Measurements from ENCODE around the gene RHOT2. TPM values are rescaled to one million over a fixed set of nuclear protein-coding genes. Genes with fewer than 3 reads are reported as not detected.

RHOT2 gene
- total and polyA plus RNA-seq, 2 of the 8 experiments (the other 6 are each of a cell fraction or from before 2014, with no cell fraction given), result 149 to 194 TPM

GRCh38 chr16:680967-681745 lies 13.2 kb downstream of the RHOT2 start (continued):
- TF ChIP-seq CHD7 (IDR thresholded peaks at IDR 0.05; ENCODE audit: insufficient replicate concordance, low read length) (no peak), KDM5A (IDR thresholded peaks at IDR 0.05; ENCODE audit: low read length) (no peak), GABPA (IDR thresholded peaks at IDR 0.05; ENCODE audit: borderline replicate concordance, insufficient read depth, low read length) (peak; percentile 46; the same call in 1 of the 2 replicates), TAF7 (optimal IDR thresholded peaks at IDR 0.05; ENCODE audit: borderline replicate concordance, low read depth, low read length) (peak; percentile 15), EGR1 (IDR thresholded peaks at IDR 0.05; ENCODE audit: borderline replicate concordance, low read depth, low read length) (no peak), PHF8 (conservative IDR thresholded peaks at IDR 0.05; ENCODE audit: low read depth, low read length) (no peak), EZH2 (IDR thresholded peaks at IDR 0.05; ENCODE audit: low read depth, low read length, severe bottlenecking) (no peak)

Measured in H1 (cell line).